Activated CD4-positive, alpha-beta memory T cell treated with anti-CD3 and anti-CD28 coated beads for 36 hours (primary cell): ENCODE data around the gene ORAI3. TPM values are rescaled to one million over a fixed set of nuclear protein-coding genes. Genes with fewer than 3 reads are reported as not detected.
A peak's percentile ranks its signal among the peaks of the same experiment; 100 is the strongest.
"Not testable (repeated sequence)": the region's sequence is repeated elsewhere in the genome, so short reads cannot be mapped to it uniquely, and the experiment has no call there.

Experiments
- CTCF ChIA-PET: fragments of 350-600 bp; sonication (Branson Sonifier 250); formaldehyde crosslinking; loops from one replicate; lab custom pipeline; 2021; ENCODE audit warnings: antibody characterized with exemption, inconsistent platforms; lab: Charles Lee
- POLR2A ChIA-PET: fragments of 350-600 bp; sonication (Branson Sonifier 250); formaldehyde crosslinking; loops from one replicate; lab custom pipeline; 2021; ENCODE audit warnings: antibody characterized with exemption; lab: Charles Lee
- DNase-seq: peaks from one replicate; pipeline ENCODE4 v3.0.0-alpha.2; 2020
- H3K27ac Mint-ChIP-seq: one replicate; pipeline ENCODE4 v1.8.0; 2021; ENCODE audit warnings: mixed read lengths
- H3K27me3 Mint-ChIP-seq: one replicate; pipeline ENCODE4 v1.8.0; 2021; ENCODE audit warnings: mixed read lengths
- H3K36me3 Mint-ChIP-seq: one replicate; pipeline ENCODE4 v1.8.0; 2021; ENCODE audit warnings: mixed read lengths
- H3K4me1 Mint-ChIP-seq: one replicate; pipeline ENCODE4 v1.8.0; 2021; ENCODE audit warnings: low read depth, mixed read lengths
- H3K4me3 Mint-ChIP-seq: one replicate; pipeline ENCODE4 v1.8.0; 2021; ENCODE audit warnings: mild to moderate bottlenecking, mixed read lengths
- H3K9me3 Mint-ChIP-seq: one replicate; pipeline ENCODE4 v1.8.0; 2021; ENCODE audit warnings: mixed read lengths
- intact Hi-C: fragments of 100-400 bp; cut with micrococcal nuclease; formaldehyde crosslinking; loops from one replicate; pipeline ENCODE4 v1.15.1; 2023
- total RNA-seq, 2 experiments: library from RNA; stranded (reverse); gene quantifications; one replicate each; pipeline ENCODE4 v1.2.3, GENCODE V29; 2021

Gene ORAI3
- total RNA-seq, 2 experiments from 2014 or later, result 9.6 to 9.7 TPM

DNA sequence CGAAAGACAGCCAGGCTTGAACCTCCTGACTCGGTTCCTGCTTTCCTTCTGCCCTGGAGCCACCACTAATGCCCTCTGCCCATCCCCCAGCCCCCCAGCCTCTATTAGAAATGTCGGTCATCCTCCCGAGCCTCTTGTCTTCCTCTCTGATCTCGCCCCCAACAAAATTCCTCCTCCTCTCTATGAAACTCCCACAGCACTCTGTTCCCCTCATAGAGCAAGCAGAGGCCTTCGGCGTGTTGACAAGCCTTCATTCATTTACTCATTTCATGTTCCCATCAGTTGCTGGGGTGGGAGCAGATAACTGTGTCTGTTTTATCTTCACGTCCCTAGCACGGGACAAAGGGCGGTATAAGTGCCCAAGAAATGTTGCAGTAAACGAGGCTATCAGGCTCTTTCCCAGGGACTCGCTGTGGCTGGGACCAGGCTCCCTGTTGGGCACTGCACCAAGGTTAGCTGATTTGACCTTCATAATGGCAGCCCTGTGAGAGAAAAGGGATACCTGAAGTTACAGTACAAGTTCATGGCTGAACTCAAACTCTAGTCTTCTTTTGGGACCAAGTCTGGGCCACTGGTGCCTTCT, 17.7 kb upstream of the ORAI3 start:
- no peak for DNase-seq
- POLR2A ChIA-PET, result no interaction called here
- intact Hi-C loops, result no loop called here
- Mint-ChIP-seq H3K27me3 (no peaks in the 10 kb centered on the region), H3K27ac (no peak overlapping the region), H3K36me3 (peaks cover 7% of the 10 kb centered on the region), H3K4me3 (no peak overlapping the region), H3K9me3 (no peaks in the 10 kb centered on the region), H3K4me1 (peaks cover 12% of the 10 kb centered on the region)
- CTCF ChIA-PET, result interaction anchor here (1.7 kb wide), 1 partner anchor 11 kb away, joined by 6 read pairs; no protein-coding TSS in a partner anchor

DNA sequence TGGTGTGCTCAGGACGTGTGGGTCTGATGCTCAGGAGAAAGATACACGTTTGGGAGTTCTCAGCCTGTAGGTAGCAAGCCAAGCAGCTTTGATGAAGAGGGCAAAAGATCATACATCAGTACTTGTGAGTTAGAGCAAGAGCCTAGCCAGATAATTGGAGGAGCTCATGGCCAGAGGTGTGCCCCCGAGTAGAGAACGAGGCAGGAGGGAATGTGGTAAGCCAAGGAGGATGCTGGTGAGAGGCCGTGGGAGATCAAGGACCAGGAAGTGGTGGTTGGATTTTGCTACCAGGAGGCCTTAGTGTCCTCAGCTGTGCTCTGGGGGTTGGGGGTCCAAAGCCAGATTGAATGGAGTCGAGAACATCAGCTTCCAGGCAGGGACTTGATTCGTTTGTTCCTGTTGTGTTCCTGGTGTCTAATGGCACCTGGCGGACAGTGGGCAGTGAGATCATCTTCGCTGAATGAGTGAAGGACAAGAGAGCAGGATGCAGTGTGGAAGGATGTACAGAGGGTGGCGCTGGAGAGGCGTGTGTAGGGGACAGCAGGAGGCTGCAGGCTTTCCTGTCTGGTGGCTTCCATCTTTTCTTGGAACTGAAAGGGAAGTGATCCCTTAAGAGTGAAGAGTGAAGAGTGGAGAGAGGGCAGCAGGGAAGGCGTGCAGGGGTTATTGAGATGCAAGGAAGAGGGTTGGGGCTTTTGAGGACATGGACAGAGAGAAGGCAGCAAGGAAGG, 13.9 kb upstream of the ORAI3 start:
- Mint-ChIP-seq H3K4me3 (no peak overlapping the region), H3K27me3 (no peaks in the 10 kb centered on the region), H3K9me3 (no peaks in the 10 kb centered on the region), H3K36me3 (peaks cover 8% of the 10 kb centered on the region), H3K4me1 (peaks cover 11% of the 10 kb centered on the region), H3K27ac (peak overlapping the region; percentile 35)
- ChIA-PET CTCF (interaction anchor here (0.6 to 3.9 kb wide), 5 partner anchors 7 to 210 kb away, joined by 3 to 19 read pairs (median 5); partner anchors contain the start of genes ZNF646 and ZNF668), POLR2A (interaction anchor here (0.8 to 1.5 kb wide), 2 partner anchors 13 to 180 kb away, joined by 3 read pairs; no protein-coding TSS in a partner anchor)
- DNase-seq, result peak; percentile 74
- intact Hi-C loops, result no loop called here

DNA sequence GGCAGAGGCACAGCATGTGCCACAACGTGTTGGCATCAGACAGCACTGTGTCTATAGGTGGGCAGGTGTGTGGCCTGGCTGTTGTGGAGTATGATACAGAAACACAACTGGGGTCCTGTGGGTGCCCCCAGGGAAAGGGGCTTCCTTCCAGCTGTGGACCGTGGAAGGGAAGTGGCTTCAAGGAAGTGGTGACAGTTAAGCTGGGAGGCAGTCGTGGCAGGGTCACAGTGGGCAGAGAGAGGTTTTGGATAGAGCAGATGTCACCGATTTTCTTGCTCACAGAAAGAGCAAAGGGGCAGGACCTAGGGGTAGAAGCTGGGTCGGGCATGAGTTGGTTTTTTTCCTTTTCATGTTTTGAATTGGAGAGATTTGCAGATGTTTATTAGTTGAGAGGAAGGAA, 11.2 kb upstream of the ORAI3 start:
- POLR2A ChIA-PET, result no interaction called here

DNA sequence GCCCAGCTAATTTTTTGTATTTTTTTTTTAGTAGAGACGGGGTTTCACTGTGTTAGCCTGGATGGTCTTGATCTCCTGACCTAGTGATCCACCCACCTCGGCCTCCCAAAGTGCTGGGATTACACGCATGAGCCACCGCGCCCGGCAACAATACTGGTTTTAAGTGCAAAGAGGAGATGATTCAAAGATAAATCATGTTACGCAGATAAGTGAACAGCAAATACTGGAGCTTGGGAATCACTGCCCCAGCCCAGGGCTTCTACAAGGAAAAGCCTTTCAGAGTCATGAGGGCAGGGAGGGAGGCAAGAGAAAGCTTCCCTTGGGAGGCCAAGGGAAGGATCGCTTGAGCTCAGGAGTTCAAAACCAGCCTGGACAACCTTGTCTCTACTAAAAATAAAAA, 9.3 kb upstream of the ORAI3 start:
- H3K9me3 Mint-ChIP-seq, H3K27ac Mint-ChIP-seq, DNase-seq, H3K27me3 Mint-ChIP-seq, intact Hi-C loops, H3K4me3 Mint-ChIP-seq: not testable (repeated sequence)
- Mint-ChIP-seq H3K36me3 (peaks cover 13% of the 10 kb centered on the region), H3K4me1 (peaks cover 25% of the 10 kb centered on the region)
- CTCF ChIA-PET, result interaction anchor here (0.8 to 5.1 kb wide), 3 partner anchors 10 to 94 kb away, joined by 4 to 71 read pairs (median 66); no protein-coding TSS in a partner anchor
- POLR2A ChIA-PET, result interaction anchor here (0.6 kb wide), 1 partner anchor 94 kb away, joined by 3 read pairs; no protein-coding TSS in a partner anchor

More for the DNA sequence above, 11.2 kb upstream of the ORAI3 start:
- Mint-ChIP-seq H3K4me3 (no peak overlapping the region), H3K9me3 (no peaks in the 10 kb centered on the region), H3K36me3 (peaks cover 2% of the 10 kb centered on the region), H3K4me1 (peaks cover 24% of the 10 kb centered on the region), H3K27me3 (no peaks in the 10 kb centered on the region), H3K27ac (no peak overlapping the region)
- CTCF ChIA-PET, result interaction anchor here (1.4 kb wide), 1 partner anchor 16 kb away, joined by 3 read pairs; no protein-coding TSS in a partner anchor
- no peak for DNase-seq
- intact Hi-C loops, result no loop called here

DNA sequence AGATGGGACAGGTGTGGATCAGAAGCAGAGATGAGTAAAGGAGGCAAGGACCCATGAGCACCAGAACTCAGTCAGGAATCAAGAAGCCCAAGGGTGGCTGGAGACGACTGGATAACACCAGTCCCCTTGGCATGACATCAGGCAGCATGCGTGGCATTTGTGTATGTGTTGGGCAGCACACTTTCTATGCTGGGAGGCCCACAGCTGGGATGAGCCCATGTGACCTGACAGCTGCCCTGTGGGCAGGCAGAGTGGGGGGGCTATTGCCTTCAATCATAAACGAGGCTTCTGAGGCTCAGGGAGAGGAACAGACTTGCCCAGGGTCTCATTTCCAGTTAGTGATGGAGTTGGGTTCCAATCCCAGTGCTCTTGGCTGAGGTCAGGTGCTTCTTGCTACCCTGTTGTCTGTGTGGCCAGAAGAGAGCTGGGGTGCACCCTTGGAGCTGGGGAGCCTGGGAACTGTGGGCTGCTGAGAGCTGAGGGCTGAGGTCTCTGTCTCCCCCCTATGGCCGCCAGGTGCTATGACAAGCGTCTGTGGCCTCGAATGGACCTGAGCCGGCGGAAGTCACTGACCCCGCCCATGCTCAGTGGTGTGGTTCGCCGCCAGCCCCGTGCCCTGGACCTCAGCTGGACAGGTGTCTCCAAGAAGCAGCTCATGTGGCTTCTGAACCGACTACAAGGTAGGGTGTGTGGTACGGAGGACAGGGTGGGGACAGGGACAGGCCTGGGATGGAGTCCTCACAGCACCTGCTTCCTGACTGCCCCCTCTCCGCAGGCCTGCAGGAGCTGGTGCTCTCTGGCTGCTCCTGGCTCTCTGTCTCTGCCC, 7.1 kb upstream of the ORAI3 start:
- Mint-ChIP-seq H3K27ac (peak overlapping the region; percentile 72), H3K4me1 (peaks cover 18% of the 10 kb centered on the region), H3K36me3 (peaks cover 14% of the 10 kb centered on the region), H3K9me3 (no peaks in the 10 kb centered on the region), H3K4me3 (peak overlapping the region; percentile 32), H3K27me3 (no peaks in the 10 kb centered on the region)
- POLR2A ChIA-PET, result interaction anchor here (0.5 to 1.6 kb wide), 2 partner anchors 63 to 97 kb away, joined by 4 read pairs; no protein-coding TSS in a partner anchor
- CTCF ChIA-PET, result interaction anchor here (0.7 to 5.1 kb wide), 35 partner anchors 8 to 499 kb away, joined by 3 to 71 read pairs (median 5); partner anchors contain the start of genes BCL7C, ORAI3 and VKORC1
- intact Hi-C loops, result loop anchor here (2.0 kb wide), 2 partner anchors 19 to 45 kb away; partner anchors contain the start of genes CTF1 and FBXL19
- peak; percentile 84 for DNase-seq

DNA sequence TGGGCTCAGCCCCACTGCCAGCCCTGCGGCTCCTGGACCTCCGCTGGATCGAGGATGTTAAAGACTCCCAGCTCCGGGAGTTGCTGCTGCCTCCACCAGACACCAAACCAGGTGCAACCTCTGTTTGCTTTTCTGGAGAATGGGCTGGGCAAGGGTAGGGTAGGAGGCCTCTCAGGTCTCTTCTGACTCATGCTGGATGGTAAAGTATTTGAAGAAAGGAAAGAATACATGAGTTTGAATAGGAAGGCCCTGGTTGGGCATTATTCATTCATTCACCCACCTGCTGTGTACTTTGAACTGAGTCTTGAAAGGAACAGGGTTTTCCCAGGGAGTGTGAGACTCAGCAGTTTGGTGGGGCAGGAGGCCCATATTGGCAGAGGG, 6.5 kb upstream of the ORAI3 start:
- no peak for DNase-seq
- POLR2A ChIA-PET, result interaction anchor here (1.6 kb wide), 1 partner anchor 98 kb away, joined by 4 read pairs; no protein-coding TSS in a partner anchor
- peak overlapping the region; percentile 72 for H3K27ac Mint-ChIP-seq
- H3K4me3 Mint-ChIP-seq, result no peak overlapping the region
- H3K4me1 Mint-ChIP-seq, result peaks cover 15% of the 10 kb centered on the region
- CTCF ChIA-PET, result interaction anchor here (0.9 to 5.1 kb wide), 29 partner anchors 7 to 200 kb away, joined by 3 to 71 read pairs (median 5); partner anchors contain the start of genes BCL7C, ORAI3 and VKORC1
- intact Hi-C loops, result loop anchor here (2.0 kb wide), 2 partner anchors 20 to 46 kb away; partner anchors contain the start of genes CTF1 and FBXL19
- H3K9me3 Mint-ChIP-seq, result no peaks in the 10 kb centered on the region
- H3K36me3 Mint-ChIP-seq, result peaks cover 14% of the 10 kb centered on the region
- no peaks in the 10 kb centered on the region for H3K27me3 Mint-ChIP-seq

DNA sequence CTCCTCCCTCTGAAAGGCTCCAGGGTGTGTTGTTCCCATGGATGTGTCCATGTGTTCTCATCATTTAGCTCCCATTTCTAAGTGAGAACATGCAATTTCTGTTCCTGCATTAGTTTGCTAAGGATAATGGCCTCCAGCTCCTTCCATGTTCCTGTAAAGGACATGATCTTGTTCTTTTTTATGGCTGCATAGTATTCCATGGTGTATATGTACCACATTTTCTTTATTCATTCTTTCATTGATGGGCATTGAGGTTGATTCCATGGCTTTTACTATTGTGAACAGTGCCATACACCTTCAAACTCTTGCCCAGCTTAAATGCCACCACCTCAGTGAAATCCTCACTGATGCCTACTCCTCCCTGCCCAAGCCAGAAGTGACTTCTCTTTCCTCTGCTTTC, 4.5 kb upstream of the ORAI3 start:
- no peaks in the 10 kb centered on the region for H3K9me3 Mint-ChIP-seq
- H3K4me3 Mint-ChIP-seq, result no peak overlapping the region
- H3K27ac Mint-ChIP-seq, result no peak overlapping the region
- CTCF ChIA-PET, result interaction anchor here (1.0 to 1.9 kb wide), 3 partner anchors 9 to 100 kb away, joined by 4 to 13 read pairs (median 4); no protein-coding TSS in a partner anchor
- intact Hi-C loops, result no loop called here
- POLR2A ChIA-PET, result no interaction called here
- peaks cover 18% of the 10 kb centered on the region for H3K4me1 Mint-ChIP-seq
- peaks cover 14% of the 10 kb centered on the region for H3K36me3 Mint-ChIP-seq
- H3K27me3 Mint-ChIP-seq, result no peaks in the 10 kb centered on the region
- DNase-seq, result no peak

DNA sequence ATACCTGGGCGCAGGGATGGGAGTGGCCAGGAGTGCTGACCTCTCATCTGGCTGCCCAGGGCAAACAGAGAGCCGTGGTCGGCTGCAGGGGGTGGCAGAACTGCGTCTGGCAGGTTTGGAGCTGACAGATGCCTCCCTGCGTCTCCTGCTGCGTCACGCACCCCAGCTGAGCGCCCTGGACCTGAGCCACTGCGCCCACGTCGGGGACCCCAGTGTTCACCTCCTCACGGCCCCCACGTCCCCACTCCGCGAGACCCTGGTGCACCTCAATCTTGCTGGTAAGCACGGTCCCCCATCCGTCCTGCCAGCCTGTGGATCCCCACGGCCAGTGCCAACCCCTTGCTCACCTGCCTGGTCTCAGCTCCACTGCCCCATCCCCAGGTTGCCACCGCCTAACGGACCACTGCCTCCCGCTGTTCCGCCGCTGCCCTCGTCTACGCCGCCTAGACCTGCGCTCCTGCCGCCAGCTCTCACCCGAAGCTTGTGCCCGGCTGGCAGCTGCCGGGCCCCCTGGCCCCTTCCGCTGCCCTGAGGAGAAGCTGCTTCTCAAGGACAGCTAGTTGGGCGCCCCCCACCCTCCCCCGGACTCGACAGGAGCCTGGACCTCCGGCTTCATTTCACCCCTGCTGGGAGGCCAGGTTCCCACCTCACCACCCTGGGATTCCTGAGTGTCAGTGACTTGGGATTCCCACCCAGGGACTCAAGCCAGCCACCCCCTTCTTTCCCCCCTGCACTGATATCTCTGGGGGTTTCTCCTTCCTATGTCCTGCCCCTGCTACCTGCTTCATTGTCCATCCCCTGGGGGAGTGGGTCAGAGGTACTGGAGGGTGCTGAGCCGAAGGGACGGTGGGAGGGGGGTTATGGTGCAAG, 2.0 kb upstream of the ORAI3 start:
- Mint-ChIP-seq H3K4me1 (peaks cover 23% of the 10 kb centered on the region), H3K36me3 (peaks cover 12% of the 10 kb centered on the region), H3K9me3 (no peaks in the 10 kb centered on the region), H3K4me3 (no peak overlapping the region), H3K27me3 (no peaks in the 10 kb centered on the region), H3K27ac (no peak overlapping the region)
- CTCF ChIA-PET, result interaction anchor here (1.2 kb wide), 1 partner anchor 102 kb away, joined by 4 read pairs; no protein-coding TSS in a partner anchor
- POLR2A ChIA-PET, result interaction anchor here (1.6 kb wide), 1 partner anchor 12 kb away, joined by 3 read pairs; no protein-coding TSS in a partner anchor
- intact Hi-C loops, result no loop called here
- DNase-seq, result no peak

DNA sequence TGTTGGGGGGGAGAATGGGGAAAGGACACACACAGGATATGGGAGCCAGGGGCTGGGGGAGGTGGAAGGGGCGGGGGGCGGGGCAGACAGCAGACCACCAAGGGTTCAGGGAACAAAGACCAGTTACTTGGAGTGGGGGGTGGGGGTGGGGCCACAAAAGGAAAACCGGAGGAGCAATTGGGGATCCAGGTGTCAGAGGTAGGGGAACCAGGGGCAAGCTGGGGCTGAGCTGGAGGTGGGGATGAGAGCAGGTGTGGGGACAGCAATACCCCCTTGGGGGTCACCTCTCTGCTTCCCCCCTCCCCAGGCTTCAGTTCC, 1.4 kb upstream of the ORAI3 start:
- no peaks in the 10 kb centered on the region for H3K27me3 Mint-ChIP-seq
- DNase-seq, result no peak
- H3K4me3 Mint-ChIP-seq, result no peak overlapping the region
- ChIA-PET POLR2A (interaction anchor here (1.6 kb wide), 1 partner anchor 13 kb away, joined by 3 read pairs; no protein-coding TSS in a partner anchor), CTCF (interaction anchor here (1.2 kb wide), 1 partner anchor 102 kb away, joined by 4 read pairs; no protein-coding TSS in a partner anchor)
- intact Hi-C loops, result no loop called here
- peaks cover 17% of the 10 kb centered on the region for H3K4me1 Mint-ChIP-seq
- no peak overlapping the region for H3K27ac Mint-ChIP-seq
- H3K36me3 Mint-ChIP-seq, result peaks cover 12% of the 10 kb centered on the region
- no peaks in the 10 kb centered on the region for H3K9me3 Mint-ChIP-seq

DNA sequence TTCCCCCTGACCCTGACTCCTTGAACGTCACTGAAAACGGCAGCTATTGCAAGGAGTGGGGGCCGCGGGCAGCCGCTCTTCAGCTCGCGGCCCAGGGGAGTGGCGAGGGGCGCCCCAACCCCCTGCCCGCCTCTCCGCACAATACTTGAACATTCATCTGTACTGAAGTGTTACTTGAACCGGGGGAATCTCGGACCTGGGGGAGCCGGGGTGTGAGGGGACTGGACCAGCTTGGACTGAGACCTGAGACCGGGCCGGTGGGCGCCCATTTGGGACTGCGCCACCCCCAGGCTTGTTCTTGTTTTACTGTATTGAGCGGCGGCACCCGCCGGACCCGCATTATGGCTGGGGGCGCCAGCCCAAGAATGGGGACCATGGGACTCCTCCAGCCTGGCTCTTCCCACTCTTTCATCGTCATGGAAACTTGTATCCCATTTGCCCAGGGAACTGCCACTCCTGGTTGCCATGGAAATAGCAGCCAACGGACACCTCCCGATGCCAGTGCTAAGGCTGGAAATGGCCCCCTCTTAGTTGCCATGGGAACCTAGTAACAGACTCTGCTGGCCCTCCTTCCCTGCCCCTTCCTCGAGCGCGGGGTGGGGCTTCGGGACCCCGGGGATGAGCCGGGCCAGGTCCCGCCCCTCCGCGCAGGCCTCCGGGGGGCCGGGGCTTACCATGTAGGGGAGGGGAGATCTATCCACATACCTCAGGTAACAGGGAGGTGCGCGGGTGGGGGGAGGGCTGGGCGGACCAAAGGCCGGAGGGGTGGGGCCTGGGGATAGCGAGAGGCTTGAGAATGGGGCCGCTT, 805 bp upstream of the ORAI3 start:
- Mint-ChIP-seq H3K27me3 (no peaks in the 10 kb centered on the region), H3K27ac (no peak overlapping the region), H3K36me3 (peaks cover 9% of the 10 kb centered on the region), H3K4me3 (no peak overlapping the region), H3K4me1 (peaks cover 13% of the 10 kb centered on the region), H3K9me3 (no peaks in the 10 kb centered on the region)
- peak; percentile 24 for DNase-seq
- ChIA-PET CTCF (interaction anchor here (1.2 kb wide), 1 partner anchor 103 kb away, joined by 4 read pairs; no protein-coding TSS in a partner anchor), POLR2A (interaction anchor here (1.6 kb wide), 1 partner anchor 13 kb away, joined by 3 read pairs; no protein-coding TSS in a partner anchor)
- intact Hi-C loops, result no loop called here
